ENCODE measurements around the gene MSI2.

MSI2 gene

DNA sequence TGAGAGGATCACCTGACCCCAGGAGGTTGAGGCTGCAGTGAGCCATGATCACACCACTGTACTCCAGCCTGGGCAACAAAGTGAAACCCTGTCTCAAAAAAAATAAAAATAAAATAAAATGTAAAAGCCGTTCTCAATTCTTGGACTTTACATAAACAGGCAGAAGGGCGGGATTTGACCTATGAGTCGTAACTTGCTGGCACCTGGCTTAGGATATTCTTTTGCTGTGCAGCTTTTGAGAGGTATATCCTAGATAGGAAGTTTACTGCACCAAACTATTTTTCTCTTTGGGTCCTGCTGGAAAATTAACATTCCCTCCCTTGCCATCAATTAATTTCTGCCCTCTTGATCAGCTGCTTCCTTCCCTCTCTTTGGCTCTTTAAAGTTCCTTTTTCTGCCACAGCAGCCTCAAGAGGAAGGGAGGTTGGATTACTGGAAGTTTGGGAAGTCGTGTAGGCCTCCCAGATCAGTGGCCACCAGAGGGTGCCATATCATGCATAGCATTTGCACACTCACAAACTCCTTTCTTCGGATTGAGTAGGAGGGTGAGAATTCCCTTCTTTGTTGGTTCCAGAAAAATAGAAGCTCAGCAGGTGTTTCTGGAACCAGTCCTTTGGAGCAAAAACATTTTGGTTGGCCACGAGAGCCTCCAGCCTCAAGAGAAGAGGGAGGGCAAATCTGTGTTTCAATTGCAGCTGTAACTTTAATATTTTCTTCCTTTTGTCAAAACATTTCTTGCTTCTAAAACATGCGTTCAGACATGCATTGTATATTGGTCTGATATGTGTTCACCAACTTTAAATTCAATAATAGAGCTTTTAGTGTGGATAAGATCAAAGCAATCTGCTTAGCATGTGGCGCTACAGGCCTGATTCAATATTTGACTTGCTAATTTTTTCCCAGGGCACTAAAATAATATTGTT, 341.5 kb downstream of the MSI2 start:
- DNase-seq (ENCODE audit: low read depth in 2 of 2): no peak

- DNase-seq (ENCODE audit: low read depth in 2 of 2): no peak
Observed at GRCh38 chr17:57599271-57600045, 343.1 kb downstream of the MSI2 start.

DNA sequence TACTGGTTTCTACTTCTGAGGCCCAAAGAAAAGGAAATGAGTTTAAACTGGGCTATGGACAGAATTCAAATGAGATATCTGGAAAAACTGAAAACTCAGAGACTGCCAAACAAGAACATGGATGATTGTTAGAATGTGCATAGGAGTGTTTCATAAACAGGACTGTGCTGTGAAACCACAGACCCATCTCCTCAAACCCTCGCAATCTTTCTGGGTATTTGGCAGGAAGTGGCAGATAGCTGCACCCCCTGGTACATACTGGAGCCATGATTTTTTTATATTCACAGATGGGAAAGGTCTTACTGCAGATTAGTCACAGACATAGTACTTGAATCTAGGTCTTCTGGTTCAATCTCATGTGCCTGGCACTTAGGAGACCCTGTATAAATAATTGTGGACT, 343.8 kb downstream of the MSI2 start:
- no peak for DNase-seq (ENCODE audit: low read depth in 2 of 2)

GRCh38 chr17:57601143-57601735, 344.9 kb downstream of the MSI2 start:
- no peak for DNase-seq (ENCODE audit: low read depth in 2 of 2)

DNA sequence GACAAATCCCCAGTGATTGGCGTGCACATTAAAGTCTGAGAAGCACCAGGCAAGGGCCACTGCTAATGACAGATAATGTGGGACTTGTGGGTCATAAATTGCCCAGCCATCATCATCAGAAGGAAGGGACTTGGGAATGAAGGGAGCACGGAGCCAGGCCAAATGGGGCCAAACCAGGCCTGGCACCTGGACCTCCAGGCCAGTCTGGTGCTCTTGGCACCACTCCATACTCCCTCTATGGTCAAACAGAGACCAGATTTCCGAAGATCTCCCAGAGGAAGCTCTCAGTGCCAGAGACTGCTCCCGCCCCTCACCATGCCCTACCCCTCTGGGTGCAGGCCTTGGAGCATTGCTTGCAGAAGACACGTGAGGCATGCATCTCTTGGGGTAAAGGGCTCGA, 346.6 kb downstream of the MSI2 start:
- no peak for DNase-seq (ENCODE audit: low read depth in 2 of 2)

DNA sequence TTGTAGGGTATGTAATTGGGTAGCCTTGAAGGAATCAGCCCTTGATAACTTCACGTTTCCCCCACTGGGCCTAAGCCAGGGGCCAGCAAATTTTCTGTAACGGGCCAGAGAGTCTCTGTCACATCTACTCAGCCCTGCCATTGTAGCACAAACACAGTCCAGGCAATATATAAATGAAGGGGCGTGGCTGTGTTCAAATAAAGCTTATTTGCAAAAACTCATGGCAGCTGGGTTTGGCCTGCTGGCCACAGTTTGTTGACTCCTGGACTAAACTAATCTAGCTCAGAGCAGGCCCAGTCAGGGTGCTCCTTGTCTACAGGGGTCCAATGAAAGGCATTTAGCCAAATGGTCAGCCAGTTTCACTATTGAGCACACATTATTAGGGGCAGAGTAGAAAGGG, 347.2 kb downstream of the MSI2 start:
- no peak for DNase-seq (ENCODE audit: low read depth in 2 of 2)

DNA sequence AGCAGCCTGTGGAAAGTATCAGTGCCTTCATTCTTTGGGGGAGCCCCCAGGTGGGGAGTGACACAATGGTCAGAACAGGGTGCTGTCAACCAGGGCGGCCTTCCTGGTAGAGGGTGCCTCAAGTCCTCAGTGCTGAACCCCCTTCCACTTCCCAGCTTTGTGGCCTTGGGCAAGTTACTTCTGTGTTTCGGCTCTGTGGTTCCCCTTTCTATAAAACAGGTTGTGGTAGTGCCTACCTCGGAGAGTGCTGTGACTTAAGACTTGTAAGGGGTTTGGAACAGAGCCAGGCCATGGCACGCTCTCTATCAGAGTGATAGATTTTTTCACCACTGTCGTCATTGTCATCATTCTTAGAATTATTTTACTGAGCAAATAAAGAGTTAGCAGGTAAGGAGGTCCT, 347.7 kb downstream of the MSI2 start:
- DNase-seq (ENCODE audit: low read depth in 2 of 2): peak; percentile 29 to 51

- no peak for DNase-seq (ENCODE audit: low read depth in 2 of 2)
Observed at GRCh38 chr17:57604771-57605674, 348.7 kb downstream of the MSI2 start.

DNA sequence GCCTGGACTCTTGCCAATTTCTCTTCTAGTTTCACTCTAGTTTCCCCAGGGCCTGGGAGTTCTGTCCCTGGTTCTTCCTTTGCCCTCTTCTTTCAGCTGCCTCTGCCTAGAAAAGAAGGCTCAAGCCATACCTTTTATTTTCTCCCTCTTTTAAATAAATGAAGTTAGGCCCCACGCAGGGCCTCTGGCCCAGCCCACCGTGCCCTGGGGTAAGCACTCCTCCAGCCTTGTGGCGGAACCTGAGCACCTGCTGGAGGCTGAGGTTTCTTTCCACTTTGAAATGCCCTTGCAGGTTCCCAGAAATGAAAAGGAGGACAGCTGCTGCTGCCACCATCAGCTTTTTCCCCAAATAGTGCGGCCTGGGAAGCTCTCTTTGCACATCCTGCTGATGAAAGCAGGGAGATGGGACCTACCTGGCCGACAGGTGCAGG, 349.4 kb downstream of the MSI2 start:
- DNase-seq (ENCODE audit: low read depth in 2 of 2): no peak

- no peak for DNase-seq (ENCODE audit: low read depth in 2 of 2)
Observed at GRCh38 chr17:57606111-57606875, 350.0 kb downstream of the MSI2 start.

GRCh38 chr17:57607553-57608120, 351.3 kb downstream of the MSI2 start:
- no peak for DNase-seq (ENCODE audit: low read depth in 2 of 2)

DNA sequence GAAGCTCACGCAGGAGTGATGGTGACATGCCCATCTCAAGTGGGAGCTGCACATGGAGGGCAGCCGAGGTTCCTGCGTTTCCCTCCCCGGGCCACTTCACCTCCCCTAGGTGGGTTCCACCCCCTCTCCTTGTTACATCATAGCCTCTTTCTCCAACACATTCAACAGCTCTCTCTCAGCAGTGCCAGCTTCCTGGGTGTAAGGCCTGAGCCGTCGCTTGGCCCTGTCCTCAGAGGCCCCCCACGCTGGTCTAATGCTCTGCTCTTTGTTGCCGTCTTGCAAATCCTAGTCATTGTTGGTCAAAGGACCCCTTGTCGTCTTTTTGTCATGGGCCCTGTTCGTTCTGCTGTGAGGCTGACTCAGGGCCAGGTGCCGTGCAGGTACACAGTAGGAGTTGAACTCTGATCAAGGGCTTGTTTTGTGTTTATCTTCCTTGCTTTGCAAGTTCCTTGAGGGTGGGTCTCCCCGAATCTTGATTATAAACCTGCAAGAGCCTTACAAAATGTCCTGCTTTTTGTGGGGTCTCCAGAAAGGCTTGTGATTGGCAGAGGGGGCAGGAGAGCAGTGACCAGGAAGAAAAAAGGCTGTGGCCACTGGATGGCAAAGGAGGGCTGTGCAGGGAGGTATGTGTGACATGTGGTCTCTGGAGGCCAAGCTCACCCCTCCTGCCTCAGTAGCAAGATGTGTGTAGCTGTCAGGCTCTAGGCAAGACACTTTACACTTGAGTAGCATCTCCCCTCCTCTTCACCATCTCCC, 352.2 kb downstream of the MSI2 start:
- DNase-seq (ENCODE audit: low read depth in 2 of 2): no peak

- no peak for DNase-seq (ENCODE audit: low read depth in 2 of 2)
Observed at GRCh38 chr17:57609125-57609877, 353.0 kb downstream of the MSI2 start.

DNA sequence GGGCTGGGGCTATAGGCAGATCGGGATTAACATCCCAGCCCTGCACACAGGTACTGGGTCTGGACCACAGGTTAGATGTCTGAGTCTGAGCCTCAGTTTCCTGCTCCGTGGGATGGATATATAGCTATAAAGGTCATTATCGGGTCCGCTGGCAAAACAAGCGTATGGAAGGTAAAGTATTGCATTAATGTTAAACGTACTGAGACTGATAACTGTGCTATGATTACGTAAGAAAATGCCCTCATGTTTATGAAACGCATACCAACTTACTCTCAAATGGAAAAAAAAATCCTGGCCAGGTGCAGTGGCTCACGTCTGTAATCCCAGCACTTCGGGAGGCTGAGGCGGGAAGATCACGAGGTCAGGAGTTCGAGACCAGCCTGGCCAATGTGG, 353.6 kb downstream of the MSI2 start:
- DNase-seq (ENCODE audit: low read depth in 2 of 2): no peak

DNA sequence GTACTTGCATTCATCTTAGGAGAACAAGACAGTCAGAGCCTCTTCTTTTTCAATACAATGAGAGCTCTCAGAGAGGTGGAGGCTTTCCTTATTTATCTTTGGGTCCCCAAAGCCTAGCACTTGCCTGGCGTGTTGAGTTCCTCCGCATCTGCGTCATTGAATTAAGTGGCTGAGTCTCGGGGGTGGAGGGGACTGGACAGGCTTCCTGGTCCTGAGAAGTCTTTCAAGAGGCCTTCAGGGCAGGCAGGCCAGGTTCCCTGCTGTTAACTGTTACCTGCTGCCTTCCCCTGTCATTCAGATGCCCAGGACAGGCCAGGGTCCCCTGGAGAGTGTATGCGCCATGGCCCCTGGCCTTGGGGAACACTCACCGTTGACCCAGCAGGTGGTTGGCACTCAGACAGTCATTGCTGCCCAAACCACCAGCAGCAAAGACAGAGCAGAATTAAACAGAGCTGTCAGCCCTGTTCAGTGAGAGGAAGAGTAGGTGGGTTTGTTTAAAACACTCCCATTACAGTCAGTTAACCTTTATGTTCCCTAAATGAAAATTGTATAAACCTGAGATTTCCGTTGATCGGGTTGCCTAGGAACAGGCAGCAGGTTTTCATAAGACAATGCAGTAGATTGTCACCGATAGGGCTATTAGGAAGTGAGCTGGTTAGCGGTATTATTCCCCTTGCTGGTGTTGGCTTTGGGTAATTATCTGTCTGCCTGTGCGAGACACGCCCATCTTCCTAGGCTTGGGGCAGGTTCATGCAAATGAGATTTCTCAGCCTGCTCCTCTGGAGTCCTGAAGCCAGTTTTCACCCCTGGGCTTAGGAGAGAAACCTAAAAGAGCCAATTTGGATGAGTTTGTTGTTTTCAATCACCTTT, 356.1 kb downstream of the MSI2 start:
- no peak for DNase-seq (ENCODE audit: low read depth in 2 of 2)

DNA sequence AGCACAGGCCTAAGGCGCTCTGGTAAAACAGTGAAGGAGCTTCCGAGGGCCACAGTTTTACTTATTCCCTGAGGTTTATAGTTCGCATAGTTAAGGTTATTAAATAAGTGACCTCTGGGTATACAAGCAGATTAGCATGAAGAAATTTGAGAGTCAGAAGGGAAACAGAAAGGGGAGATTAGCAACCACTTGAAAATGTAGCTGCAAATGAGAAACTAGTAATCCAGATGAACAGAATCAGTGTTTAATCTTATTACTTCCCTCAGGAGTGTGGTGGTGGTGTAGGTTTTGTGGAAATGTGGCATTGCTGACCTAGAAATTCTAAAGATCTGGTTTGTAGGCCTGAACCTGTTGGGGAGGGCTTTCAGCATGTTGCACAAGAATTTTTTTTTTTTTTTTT, 358.4 kb downstream of the MSI2 start:
- DNase-seq (ENCODE audit: low read depth in 2 of 2): no peak

DNA sequence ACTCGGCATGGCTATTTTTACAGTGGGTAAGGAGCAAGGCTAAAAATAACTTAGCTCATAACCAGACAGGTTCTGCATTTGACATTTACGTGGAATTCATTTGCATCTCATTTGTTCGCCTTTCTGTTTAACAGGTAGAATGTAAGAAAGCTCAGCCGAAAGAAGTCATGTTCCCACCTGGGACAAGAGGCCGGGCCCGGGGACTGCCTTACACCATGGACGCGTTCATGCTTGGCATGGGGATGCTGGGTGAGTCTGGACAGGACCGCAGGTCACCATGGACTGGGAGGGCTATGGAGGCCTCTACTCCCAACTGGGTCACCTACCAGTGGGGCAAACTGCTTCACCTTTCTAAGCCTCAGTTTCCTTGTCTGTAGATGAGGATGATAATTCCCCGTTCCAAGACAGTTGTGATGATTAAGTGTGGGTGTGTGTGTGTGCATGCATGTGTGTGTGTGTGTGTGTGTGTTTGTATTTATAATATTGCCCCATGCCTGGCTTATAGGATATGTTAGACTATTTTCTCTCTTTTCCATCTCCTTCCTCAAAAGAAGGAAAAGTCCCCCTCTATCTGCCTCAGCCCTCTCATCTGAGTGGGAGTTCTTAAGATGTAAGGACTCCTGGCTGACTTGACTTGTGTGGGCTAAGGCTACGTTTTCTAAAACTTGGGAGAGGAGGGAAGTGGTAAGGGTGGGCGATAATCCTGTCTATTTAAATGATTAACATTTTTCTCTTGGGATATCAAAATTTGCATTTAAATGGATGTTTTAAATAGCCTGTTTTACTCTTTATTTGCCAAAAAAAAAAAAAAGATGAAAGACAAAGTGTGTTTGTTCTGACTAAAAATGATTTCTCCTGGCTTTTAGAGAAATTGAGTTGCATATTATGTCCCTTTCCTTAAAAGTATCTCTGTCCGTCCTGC, 359.8 kb downstream of the MSI2 start:
- no peak for DNase-seq (ENCODE audit: low read depth in 2 of 2)
